Motor neuron (in vitro differentiated cells): ENCODE results near the gene NDUFB1. TPM values are rescaled to one million over a fixed set of nuclear protein-coding genes. Genes with fewer than 3 reads are reported as not detected.

ENCODE experiments used
- ATAC-seq, 8 experiments: fragments of 200-7000 bp; cut with Tn5 transposase; replicated peaks in 6 of 8; 2 replicates each; pipeline ENCODE4 v1.8.0; 2021; ENCODE audit warnings: mild to moderate bottlenecking in 8 of 8, moderate library complexity in 8 of 8
- H3K27ac ChIP-seq, 2 donors: fragments of 250-450 bp; sonication (Bioruptor Pico); 2 replicates each; pipeline ENCODE4 v1.9.0; 2021; ENCODE audit warnings: antibody characterized with exemption in 2 of 2, mild to moderate bottlenecking in 2 of 2, moderate library complexity in 1 of 2
- H3K4me1 ChIP-seq, 2 donors: fragments of 250-450 bp; sonication (Bioruptor Pico); replicated peaks in 1 of 2; 2 replicates each; pipeline ENCODE4 v1.6.1; 2021; ENCODE audit warnings: antibody characterized with exemption in 2 of 2, mild to moderate bottlenecking in 2 of 2, moderate library complexity in 1 of 2
- H3K4me3 ChIP-seq, 5 donors: fragments of 250-450 bp; sonication (Bioruptor Pico); 2 replicates each; pipeline ENCODE4 v1.9.0; 2021; ENCODE audit warnings: antibody characterized with exemption in 5 of 5, mild to moderate bottlenecking in 5 of 5, moderate library complexity in 4 of 5
- WGBS, 10 experiments: fragments of 450-650 bp; shearing (Covaris generic); methylation state at CpG; one replicate each; pipeline ENCODE4 v1.0.0; 2022; 5-methylcytosine and 5-hydroxymethylcytosine counted together
- in situ Hi-C, 9 experiments: fragments of 400-800 bp; cut with MboI; loops; one replicate each; pipeline ENCODE4 v1.15.0; 2021; ENCODE audit warnings: low sequenced_read_pairs in 9 of 9, low pct_unique_long_range_greater_than_20kb in 2 of 9; ENCODE audit not compliant: unreplicated experiment in 9 of 9
- total RNA-seq, 8 experiments: library from RNA; unstranded; fragments of 300-600 nt; gene quantifications; 2 replicates each; pipeline versions ENCODE4 v1.2.3 to v1.2.4, GENCODE V29; 2022

Gene NDUFB1
- total RNA-seq, 8 experiments from 2014 or later, result 306 to 552 (median 483) TPM

DNA sequence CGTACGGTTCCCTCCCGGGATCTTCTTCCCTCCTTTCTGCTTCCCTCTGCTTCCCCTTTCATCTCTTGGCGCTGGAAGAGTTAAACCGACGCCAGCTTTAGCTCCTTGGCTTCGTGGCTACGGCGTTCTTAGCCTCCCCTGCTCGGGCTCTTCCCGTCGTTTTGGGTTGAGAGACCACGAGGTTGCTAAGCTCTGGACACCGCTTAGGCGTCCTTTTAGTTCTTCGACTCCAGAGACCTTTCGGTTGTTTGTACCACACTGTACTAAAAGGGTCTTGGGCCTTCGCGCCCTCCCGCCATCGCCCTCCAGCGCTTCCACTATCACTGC lies 808 bp upstream of the NDUFB1 start:
- Histone ChIP-seq H3K27ac (peak overlapping the region; percentile 99 to 100), H3K4me3 (peak overlapping the region; percentile 72 to 97 (median 93)), H3K4me1 (peaks cover 5 to 14% of the 10 kb centered on the region in 2 donors)
- WGBS, 10 experiments, result 0 to 11% (median 0%) methylated on average over 2 to 17 of the region's 22 CpGs; no CpG with 5 or more reads in 1 of the 10 experiments
- in situ Hi-C loops, result no loop called here
- peak; percentile 15 to 39 (median 22) for ATAC-seq

DNA sequence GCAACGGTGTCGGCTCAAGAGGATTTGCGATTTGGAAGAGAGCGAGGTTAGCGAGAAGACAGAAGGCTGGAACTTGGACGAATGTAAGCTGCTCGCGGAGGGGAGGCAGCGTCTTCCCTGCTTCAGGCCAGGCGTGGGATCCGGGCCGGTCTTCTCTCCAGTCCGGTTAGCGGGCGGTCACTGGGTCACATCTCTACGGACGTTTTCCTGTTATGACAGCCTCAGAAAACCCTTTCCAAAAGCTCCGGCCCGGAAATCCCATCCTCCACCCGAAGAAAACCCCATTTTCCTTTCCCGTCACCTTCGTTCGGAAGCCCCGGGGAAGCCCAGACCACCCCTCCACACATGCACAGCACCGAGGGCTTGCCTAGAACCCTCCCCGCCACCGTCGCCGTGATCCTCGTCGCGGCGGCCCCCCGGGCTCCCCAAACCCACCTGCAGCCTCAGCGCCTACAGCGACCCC lies 268 bp downstream of the NDUFB1 start:
- peak; percentile 26 to 48 (median 34) for ATAC-seq
- H3K4me3 ChIP-seq, result peak overlapping the region; percentile 72 to 97 (median 93)
- in situ Hi-C loops, result no loop called here
- WGBS, 10 experiments, result 0 to 20% (median 1%) methylated on average over 1 to 14 of the region's 36 CpGs; no CpG with 5 or more reads in 5 of the 10 experiments
- H3K27ac ChIP-seq, result peak overlapping the region; percentile 99 to 100
- peaks cover 5 to 14% of the 10 kb centered on the region in 2 donors for H3K4me1 ChIP-seq

DNA sequence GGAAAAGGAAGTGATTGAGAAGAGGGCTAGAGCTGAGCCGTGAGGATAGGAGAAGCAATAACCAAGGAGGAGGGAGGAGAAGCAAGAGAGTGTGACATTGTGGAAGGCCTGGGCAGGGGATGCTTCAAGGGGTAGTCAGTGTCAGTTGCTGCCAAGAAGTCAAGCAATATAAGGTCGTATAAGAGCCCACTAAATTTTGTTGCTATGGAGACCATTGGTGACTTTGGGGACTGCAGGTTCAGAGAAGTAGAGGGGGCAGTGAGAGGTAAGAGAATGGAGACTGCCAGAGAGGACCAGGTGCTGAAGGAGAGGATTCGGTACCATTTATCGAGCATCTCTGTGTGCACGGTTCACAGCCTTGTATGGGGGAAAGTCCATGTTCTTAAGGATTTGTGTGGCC lies 12.0 kb downstream of the NDUFB1 start:
- Histone ChIP-seq H3K4me3 (no peak overlapping the region), H3K27ac (no peak overlapping the region), H3K4me1 (peaks cover 13 to 17% of the 10 kb centered on the region in 2 donors)
- 69 to 100% (median 88%) methylated on average over 2 to 5 of the region's 5 CpGs for WGBS, 10 experiments
- no peak for ATAC-seq
- in situ Hi-C loops, result no loop called here

DNA sequence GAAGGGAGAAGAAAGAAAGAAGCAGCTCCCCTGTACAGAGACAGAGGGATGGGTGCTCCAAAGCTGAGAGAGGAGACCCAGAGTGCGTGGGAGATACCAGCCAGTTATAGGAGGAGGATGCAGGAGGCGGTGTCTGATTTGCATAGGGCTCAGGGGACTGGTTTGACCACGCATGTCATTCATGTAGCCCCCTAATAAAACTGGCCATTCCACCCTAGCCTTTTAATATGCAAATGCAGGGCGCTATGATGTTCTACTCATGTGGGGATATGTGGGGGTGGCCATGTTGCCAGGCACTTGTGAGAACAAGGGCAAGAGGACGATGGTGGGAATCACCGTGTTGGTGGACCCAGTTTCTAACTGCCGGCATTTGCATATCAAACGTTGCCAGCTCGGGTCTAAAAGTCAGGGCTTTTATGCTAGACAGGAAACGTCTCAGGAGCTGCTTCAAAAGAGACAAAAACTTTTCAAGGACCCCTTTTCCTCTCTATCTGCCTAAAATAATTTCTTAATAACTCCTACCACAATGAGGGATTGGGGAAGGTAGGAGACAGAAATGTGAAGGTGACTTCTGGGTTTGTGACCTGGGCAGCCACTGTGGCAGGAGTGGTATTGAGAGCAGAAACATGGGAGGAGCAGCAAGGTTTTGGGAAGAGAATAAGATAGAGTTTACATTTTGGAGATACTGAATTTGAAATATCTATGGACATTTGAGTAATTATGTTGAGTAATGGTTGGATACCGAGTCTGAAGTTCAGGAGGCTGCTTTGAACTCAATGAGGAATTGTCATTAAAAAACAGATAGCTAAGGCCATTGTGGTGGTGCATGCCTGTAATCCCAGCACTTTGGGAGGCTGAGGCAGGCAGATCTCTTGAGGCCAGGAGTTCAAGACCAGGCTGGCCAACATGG lies 12.9 kb downstream of the NDUFB1 start:
- WGBS, 10 experiments, result 0 to 88% (median 38%) methylated on average over 1 to 8 of the region's 11 CpGs
- Histone ChIP-seq H3K4me1 (peaks cover 13 to 17% of the 10 kb centered on the region in 2 donors), H3K27ac (peak overlapping the region; percentile 63 to 68), H3K4me3 (no peak overlapping the region)
- peak in 4 of 8 experiments; percentile 1 to 58 (median 49) for ATAC-seq
- in situ Hi-C loops, result no loop called here

DNA sequence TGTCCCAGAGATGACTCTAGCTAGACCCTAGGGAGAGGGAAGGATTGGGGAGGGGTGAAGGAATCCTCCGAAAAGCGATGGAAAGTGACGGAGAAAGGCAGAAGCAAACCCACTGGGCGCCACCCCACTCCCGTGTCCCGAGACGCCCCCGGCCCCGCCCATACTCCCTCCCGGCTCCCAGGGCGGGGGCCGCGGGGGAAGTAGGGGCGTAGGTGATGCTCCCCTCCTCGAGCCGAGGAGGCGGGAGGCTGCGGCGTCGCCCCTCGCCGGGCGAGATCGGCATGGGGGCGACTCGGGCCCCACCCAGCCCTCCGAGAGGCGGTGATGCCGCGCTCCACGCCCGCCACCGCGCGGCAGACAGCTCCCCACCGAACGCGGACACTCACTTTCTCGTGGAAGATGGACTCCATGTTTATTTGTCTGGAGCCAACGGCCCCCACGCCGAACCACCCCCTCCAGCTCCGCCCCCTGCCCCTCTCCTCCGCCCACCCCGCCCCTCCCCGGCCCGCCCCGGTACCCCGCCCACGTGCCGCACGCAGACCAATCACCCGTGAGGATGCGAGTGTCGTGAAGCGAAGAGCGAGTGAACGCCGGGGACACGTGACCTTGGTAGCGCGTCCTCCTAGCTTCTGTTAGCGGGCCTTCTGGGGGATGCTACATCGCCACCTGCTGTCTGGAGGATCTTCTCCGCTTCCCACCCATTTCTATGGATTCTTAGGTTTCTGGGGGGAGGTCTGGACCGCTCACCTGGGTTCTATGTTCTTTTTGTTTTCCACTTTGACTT lies 15.2 kb downstream of the NDUFB1 start, which contains the start of gene ATXN3:
Gene ATXN3 (minus strand): TSS at position 440 of the 784 bp plus-strand sequence. CDS start 30 bp downstream, at position 410.
- peak; percentile 84 to 93 (median 89) for ATAC-seq
- in situ Hi-C loops, result no loop called here
- Histone ChIP-seq H3K27ac (peak within 1 kb of the TSS; percentile 90 to 92), H3K4me1 (peaks cover 13 to 17% of the 10 kb centered on the region in 2 donors), H3K4me3 (peak within 1 kb of the TSS; percentile 57 to 100 (median 93))
- WGBS, 10 experiments, result 0 to 15% (median 0%) methylated on average over 1 to 8 of the region's 66 CpGs; no CpG with 5 or more reads in 4 of the 10 experiments

DNA sequence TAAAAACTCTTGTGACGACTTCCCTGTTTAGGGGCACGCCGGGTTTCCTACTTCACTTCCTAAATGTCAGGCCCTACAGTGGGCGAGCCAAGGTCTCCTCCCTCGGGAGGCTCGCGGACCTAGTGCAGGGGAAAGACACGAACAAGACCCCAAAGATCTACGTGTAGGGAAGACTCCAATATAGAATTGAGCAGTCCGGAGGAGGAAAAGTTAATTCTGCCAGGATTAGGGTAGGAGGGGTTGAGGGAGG lies 15.7 kb downstream of the NDUFB1 start:
- H3K4me1 ChIP-seq, result peaks cover 13 to 17% of the 10 kb centered on the region in 2 donors
- 0 to 2% (median 0%) methylated on average over 1 to 9 of the region's 10 CpGs; no CpG with 5 or more reads in 7 of the 10 experiments for WGBS, 10 experiments
- in situ Hi-C loops, result no loop called here
- ATAC-seq, result peak in 3 of 8 experiments; percentile 24 to 34 (median 24)
- H3K4me3 ChIP-seq, result peak overlapping the region; percentile 57 to 100 (median 93)
- peak overlapping the region; percentile 90 to 92 for H3K27ac ChIP-seq

DNA sequence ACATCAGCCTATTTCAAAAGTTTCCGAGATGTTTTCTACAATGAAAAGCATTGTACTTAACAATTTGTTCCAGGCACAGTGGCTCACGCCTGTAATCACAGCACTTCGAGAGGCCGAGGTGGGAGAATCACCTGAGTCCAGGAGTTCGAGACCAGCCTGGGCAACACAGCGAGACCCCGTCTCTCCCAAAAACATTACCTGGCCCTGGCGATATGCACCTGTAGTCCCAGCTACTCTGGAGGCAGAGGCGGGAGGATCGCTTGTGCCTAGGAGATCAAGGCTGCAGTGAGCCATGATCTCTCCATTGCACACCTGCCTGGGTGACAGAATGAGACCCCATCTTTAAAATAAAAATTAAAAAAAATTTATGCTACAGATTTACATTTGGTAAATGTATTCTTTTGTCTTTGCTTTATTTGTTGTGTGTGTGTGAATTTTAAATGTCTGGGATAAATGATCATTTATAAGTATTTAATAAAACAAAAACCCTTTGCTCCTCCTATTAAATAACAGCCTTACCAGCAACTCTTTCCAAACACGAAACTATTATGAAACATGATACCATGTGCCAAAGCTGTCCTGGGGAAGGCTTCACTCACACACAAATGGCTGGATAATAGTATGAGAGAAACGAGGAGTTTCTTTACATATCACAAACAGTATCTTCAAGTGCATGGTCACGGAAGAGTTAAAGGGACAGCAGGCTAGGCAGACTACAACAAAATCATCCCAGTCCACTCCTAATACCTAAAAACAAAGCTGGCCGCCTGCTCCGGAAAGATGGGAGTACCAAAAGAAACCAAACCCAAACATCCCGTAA lies 16.2 kb downstream of the NDUFB1 start:
- 0 to 60% (median 37%) methylated on average over 1 to 16 of the region's 16 CpGs for WGBS, 10 experiments
- in situ Hi-C loops, result no loop called here
- Histone ChIP-seq H3K4me3 (peak overlapping the region; percentile 57 to 100 (median 93)), H3K4me1 (peaks cover 13 to 17% of the 10 kb centered on the region in 2 donors), H3K27ac (peak overlapping the region; percentile 90 to 92)
- no peak for ATAC-seq

DNA sequence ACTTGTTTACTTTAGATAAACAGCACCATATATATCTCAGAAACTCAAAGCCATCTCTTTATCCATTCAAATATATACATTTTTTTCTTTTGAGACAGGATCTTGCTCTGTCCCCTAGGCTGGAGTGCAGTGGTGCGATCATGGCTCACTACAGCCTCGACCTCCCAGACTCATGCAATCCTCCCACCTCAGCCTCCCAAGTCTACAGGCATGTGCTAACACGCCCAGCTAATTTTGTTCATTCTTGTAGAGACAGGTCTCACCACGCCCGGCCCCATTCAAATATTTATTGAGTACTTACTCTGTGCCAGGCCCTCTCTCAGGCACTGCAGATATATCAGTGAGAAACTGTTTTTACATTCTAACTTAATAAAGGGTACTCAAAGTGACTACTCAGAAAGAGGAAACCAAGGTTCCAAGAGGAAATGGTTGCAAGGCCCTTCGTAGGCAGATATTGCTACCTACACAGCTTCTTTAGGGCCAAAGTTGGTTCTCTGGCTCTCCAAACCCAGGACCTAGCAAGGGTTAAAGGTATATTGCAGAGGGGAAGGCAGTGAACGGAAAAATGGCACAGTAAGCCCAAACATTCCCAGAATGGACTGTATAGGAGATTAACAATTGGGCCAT lies 18.0 kb downstream of the NDUFB1 start:
- in situ Hi-C loops, result no loop called here
- Histone ChIP-seq H3K27ac (no peak overlapping the region), H3K4me3 (no peak overlapping the region), H3K4me1 (peaks cover 9 to 10% of the 10 kb centered on the region in 2 donors)
- WGBS, 10 experiments, result 80 to 100% (median 90%) methylated on average over 1 to 7 of the region's 7 CpGs; no CpG with 5 or more reads in 1 of the 10 experiments
- ATAC-seq, result no peak

DNA sequence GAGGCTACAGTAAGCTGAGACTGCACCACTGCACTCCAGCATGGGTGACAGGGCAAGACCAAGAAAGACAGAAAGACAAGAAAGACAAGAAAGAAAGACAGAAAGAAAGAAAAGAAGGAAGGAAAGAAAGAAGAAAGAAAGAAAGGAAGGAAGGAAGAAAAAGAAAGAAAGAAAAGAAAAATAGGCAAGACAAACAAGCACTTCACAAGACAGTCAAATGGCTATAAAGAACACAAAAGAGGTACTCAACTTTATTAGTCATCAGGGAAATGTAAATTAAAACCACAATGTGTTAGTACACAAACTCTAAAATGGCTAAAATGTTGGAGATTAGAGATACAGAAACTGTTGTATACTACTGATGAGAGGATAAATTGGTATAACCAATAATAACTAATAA lies 21.7 kb downstream of the NDUFB1 start:
- H3K4me1 ChIP-seq, result peaks cover 0 to under 1% of the 10 kb centered on the region in 2 donors
- no peak overlapping the region for H3K4me3 ChIP-seq
- ATAC-seq, result peak in 2 of 8 experiments; percentile 45 to 57
- in situ Hi-C loops, result no loop called here
- H3K27ac ChIP-seq, result no peak overlapping the region

DNA sequence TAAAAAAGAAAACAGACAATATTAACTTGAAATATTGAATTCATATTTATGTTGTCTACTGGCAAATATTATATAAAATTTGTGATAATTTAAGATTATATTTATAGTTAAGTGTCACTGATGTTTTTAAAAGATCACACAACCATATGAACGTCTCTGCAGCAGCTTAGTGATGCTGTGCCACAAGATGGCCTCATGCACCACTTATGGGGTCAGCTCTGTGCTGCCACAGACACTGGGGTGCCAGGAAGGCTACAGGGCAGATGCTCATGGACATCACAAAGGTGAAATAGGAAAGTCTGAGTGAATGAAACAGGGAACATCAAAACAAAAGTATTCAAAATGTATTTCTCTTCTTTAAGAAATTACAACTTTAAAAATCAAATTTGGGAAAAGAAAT lies 28.2 kb downstream of the NDUFB1 start:
- in situ Hi-C loops, result no loop called here
- WGBS, 10 experiments, result 20 to 100% (median 64%) methylated on average over 1 of the region's 1 CpG; no CpG with 5 or more reads in 5 of the 10 experiments
- Histone ChIP-seq H3K27ac (no peak overlapping the region), H3K4me1 (no peaks in the 10 kb centered on the region), H3K4me3 (no peak overlapping the region)
- no peak for ATAC-seq

DNA sequence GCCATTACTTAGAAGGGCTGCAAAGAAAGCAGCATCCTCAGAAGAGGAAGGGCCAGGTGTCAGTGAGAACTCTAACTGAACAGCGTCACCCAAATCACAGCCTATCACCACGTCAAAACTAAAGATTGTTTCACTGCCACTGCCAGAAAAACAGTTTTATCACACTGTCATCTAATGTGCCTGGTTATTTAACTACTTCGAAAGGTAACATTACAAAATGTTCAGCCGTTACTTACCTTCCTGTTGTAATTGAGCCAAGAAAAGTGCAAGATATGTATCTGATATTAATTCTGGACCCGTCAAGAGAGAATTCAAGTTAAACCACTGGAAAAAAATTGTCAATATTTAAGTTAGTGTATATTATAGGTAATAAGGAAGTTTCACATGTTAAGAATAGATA lies 33.0 kb downstream of the NDUFB1 start:
- 85 to 100% (median 98%) methylated on average over 1 to 5 of the region's 5 CpGs for whole genome bisulfite sequencing, 10 experiments
- no peak overlapping the region for H3K27ac ChIP-seq
- ATAC-seq, result no peak
- no peaks in the 10 kb centered on the region for H3K4me1 ChIP-seq
- no peak overlapping the region for H3K4me3 ChIP-seq
- in situ Hi-C loops, result no loop called here

DNA sequence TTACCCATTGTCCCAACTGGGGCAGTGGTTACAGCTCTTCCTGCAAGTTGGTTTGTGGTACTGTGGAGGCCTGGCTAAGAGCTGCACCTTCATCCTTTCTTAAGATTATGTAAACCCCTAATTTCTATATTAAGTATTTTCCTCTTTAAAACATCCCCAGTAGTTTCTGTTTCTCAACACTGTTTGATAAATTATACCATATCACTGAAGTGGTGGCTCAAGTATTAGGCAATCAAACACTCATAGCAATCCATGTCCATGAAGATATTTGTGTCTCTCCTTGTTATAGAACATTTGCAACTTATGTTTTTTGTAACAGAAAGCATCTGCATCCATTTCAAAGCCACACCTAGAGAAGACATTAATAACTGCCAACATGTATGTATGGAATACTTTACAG lies 47.0 kb downstream of the NDUFB1 start:
- no peak overlapping the region for H3K27ac ChIP-seq
- in situ Hi-C loops, result no loop called here
- H3K4me1 ChIP-seq, result no peaks in the 10 kb centered on the region
- no peak overlapping the region for H3K4me3 ChIP-seq
- no peak for ATAC-seq
